Hematopoietic multipotent progenitor cell (in vitro differentiated cells): ENCODE measurements around the gene ORC4. TPM values are rescaled to one million over a fixed set of nuclear protein-coding genes. Genes with fewer than 3 reads are reported as not detected.

Experiments used
- DNase-seq, 3 donors: peaks; one replicate each; pipeline ENCODE4 v3.0.0-alpha.2; 2011 to 2015; ENCODE audit warnings: low read depth in 2 of 3, low spot score in 2 of 3
- total RNA-seq: library from RNA; depleted of rRNA; stranded (reverse); fragments of >200 nt; gene quantifications from one replicate; pipeline ENCODE4 v1.2.3, GENCODE V29; 2012

ORC4 gene
- total RNA-seq, 1 donor, result 20.2 TPM

- peak in 2 of 3 donors; percentile 16 to 46 for DNase-seq
Observed at GRCh38 chr2:147937744-147938349, 82.7 kb downstream of the ORC4 start.

- DNase-seq, result no peak
Observed at GRCh38 chr2:147934881-147935620, 85.5 kb downstream of the ORC4 start.

GRCh38 chr2:147933931-147934330 lies 86.6 kb downstream of the ORC4 start:
- DNase-seq, result no peak

- DNase-seq, result no peak
Observed at GRCh38 chr2:147927053-147927588, 93.4 kb downstream of the ORC4 start.

GRCh38 chr2:147925886-147926285 lies 94.7 kb downstream of the ORC4 start:
- peak in 2 of 3 donors; percentile 22 to 62 for DNase-seq

GRCh38 chr2:147924647-147925046 lies 95.9 kb downstream of the ORC4 start:
- no peak for DNase-seq

- DNase-seq, result no peak
Observed at GRCh38 chr2:147923846-147924245, 96.7 kb downstream of the ORC4 start.

GRCh38 chr2:147917161-147917560 lies 103.4 kb downstream of the ORC4 start:
- DNase-seq, result no peak

- no peak for DNase-seq
Observed at GRCh38 chr2:147916723-147917122, 103.8 kb downstream of the ORC4 start.

GRCh38 chr2:147916067-147916466 lies 104.5 kb downstream of the ORC4 start:
- DNase-seq, result no peak

GRCh38 chr2:147913701-147914480 lies 106.6 kb downstream of the ORC4 start:
- peak in 2 of 3 donors; percentile 15 to 57 for DNase-seq

GRCh38 chr2:147910990-147911473 lies 109.5 kb downstream of the ORC4 start:
- peak; percentile 26 to 78 (median 54) for DNase-seq

GRCh38 chr2:147909178-147909577 lies 111.4 kb downstream of the ORC4 start:
- no peak for DNase-seq

GRCh38 chr2:147904051-147904450 lies 116.5 kb downstream of the ORC4 start:
- DNase-seq, result no peak

- no peak for DNase-seq
Observed at GRCh38 chr2:147888680-147889079, 131.9 kb downstream of the ORC4 start.

- no peak for DNase-seq
Observed at GRCh38 chr2:147886136-147886535, 134.4 kb downstream of the ORC4 start.

- peak in 1 of 3 donors; percentile 7 for DNase-seq
Observed at GRCh38 chr2:147884830-147885229, 135.7 kb downstream of the ORC4 start.

- no peak for DNase-seq
Observed at GRCh38 chr2:147882631-147883030, 137.9 kb downstream of the ORC4 start.
